Stimulated activated CD4-positive, alpha-beta T cell treated with anti-CD3 and anti-CD28 coated beads, Interleukin-4, amount 100 ng/mL, for 1 hour (primary cell): ENCODE results near the gene MED26.

Source experiments
- DNase-seq: peaks from one replicate; pipeline ENCODE4 v3.0.0-alpha.2; 2020

MED26 gene

DNA sequence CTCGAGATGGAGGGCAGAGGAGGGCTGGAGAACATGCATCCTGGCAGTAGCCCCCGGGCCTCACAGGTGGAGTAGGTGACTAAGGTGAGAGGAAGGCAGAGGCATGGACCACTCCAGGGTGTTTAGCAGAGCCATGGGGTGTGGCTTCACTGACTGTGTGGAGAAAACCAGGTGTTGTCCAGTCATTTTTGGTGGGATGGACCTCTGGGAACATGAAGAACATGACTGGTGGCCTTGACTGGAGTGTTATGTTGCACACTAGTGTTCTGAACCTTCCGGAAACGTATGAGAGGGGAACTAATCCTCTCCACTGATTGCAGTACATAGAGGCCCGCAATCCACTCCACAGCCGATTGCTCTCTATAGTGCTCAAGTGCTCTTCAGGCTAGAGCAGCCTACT is 16.9 kb downstream of the MED26 start:
- DNase-seq, result no peak

DNA sequence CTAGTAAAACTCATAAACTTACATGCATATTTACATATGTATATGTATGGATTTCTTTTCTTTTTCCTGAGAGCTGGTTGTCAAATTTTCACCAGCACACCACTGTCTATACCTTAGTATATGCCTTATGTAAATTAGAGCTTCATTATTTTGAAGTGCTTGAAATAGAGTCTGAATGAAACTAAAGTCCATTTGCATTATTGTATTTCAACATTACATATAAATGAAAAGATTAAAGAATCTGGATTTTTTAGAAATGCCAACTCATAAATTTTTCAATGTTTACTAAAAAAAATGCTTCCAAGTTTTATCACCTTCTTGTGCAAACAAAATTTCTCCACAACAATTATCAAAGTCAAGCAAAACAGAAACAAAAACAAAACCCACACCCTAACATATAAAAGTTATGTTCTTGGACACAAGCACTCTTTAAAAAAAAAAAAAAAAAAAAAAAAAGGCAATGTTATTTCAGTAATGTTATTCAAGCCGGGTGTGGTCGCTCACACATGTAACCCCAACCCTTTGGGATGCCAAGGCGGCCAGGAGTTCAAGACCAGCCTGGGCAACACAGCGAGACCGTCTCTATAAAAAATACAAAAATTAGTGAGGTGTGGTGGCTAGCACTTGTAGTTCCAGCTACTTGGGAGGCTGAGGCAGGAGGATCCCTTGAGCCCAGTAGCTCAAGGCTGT is 18.3 kb downstream of the MED26 start:
- no peak for DNase-seq

- DNase-seq, result no peak
Observed at GRCh38 chr19:16608290-16608739, 19.7 kb downstream of the MED26 start.

GRCh38 chr19:16607819-16608218 is 20.2 kb downstream of the MED26 start:
- DNase-seq, result no peak

- DNase-seq, result no peak
Observed at GRCh38 chr19:16605553-16605994, 22.4 kb downstream of the MED26 start.

DNA sequence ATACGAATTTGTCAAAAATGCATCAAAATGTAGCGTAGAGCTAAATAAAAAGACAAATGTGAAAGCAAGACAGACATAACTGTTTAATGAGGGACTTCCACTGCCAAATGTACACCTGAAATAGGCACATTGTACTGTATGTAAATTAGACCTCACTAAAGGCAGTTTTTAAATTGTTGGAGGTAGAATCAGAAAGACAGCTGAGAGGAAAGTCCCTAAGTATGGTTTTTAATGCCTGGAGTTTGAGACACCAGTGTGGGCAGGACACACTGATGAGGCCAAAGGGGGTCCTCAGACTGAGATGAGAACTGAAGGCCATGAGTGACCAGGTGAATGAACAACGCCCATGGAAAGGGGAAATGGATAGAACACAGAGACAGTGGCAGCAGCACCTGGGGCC is 22.9 kb downstream of the MED26 start:
- DNase-seq, result no peak

DNA sequence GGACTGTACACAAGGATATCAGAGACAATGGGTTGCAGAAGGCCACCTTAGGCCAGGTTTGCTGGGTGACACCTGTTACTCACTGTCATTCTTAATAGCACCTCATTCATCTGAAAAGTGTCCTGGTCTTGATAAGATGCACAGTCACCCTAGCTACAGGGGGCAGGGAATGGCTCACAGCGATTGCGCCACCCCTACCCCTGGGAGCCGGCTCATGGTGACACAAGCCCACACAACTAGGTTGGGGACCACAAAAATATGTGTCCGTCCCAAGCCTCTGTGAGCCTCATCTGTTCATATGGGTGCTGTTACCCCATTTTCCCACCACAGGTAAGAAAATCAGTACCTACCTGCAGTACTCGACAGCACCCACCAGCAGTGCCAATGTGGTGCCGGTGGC is 23.4 kb downstream of the MED26 start:
- no peak for DNase-seq

DNA sequence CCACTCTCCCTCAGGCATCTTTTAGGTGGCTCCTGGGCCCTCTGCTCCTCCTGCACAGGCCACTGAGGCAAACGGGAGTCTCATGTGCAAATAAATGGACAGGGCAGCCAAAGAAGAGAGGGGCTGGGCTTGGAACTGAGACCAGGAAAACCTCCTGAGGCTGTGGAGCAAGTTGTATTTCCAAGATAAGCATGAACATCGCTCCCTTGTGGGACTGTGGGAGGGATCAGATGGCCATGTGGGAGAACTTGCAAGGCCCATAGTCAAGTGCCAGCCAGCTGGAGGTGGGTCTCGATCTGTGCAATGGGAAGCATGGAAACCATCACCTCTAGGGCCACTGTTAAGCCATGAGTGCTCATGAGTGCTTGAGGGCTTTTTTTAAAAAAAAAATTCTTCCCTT is 24.9 kb downstream of the MED26 start:
- DNase-seq, result no peak

DNA sequence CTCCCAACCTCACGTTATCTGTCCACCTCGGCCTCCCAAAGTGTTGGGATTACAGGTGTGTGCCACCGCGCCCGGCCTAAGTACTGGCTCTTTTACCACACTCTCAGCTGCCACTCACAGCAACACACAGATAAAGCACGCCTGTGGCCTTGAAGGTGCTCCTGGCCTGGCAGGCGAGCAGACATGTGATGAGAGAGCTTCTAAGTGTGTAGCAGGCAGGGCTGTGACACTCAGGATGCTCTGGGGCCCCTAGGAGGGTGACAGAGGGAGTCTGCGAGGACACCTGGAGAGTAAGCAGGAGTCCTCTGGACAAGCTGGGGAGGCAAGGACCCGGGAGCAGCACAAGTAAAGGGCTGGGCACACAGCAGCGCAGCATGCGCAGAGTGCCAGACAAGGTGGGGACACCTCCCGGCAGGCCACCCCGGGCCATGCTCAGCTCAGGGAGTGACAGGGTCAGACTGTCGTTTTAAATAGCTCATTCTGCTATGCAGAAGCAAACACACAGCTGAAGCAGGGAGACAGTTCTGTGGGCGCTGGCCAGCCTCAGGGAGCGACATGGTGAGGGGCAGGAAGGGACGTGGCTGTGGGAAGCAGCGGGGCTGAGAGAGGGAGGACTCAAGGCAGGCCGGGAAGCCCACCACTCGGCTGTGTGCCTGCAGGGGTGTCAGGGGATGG is 26.5 kb downstream of the MED26 start:
- no peak for DNase-seq

DNA sequence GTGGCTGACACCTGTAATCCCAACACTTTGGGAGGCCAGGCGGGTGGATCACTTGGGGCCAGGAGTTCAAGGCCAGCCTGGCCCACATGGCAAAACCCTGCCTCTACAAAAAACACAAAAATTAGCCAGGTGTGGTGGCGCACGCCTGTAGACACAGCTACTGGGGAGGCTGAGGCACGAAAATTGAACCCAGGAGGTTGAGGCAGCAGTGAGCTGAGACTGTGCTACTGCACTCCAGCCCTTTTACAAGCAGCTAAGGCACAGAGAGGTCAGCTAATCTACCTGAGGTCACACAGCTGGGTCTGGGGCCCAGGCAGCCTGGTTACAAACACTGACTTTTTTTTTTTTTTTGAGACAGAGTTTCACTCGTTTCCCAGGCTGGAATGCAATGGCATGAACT is 27.2 kb downstream of the MED26 start:
- DNase-seq, result no peak

- DNase-seq, result no peak
Observed at GRCh38 chr19:16599655-16600346, 28.2 kb downstream of the MED26 start.

GRCh38 chr19:16598848-16599247 is 29.2 kb downstream of the MED26 start:
- DNase-seq, result no peak

DNA sequence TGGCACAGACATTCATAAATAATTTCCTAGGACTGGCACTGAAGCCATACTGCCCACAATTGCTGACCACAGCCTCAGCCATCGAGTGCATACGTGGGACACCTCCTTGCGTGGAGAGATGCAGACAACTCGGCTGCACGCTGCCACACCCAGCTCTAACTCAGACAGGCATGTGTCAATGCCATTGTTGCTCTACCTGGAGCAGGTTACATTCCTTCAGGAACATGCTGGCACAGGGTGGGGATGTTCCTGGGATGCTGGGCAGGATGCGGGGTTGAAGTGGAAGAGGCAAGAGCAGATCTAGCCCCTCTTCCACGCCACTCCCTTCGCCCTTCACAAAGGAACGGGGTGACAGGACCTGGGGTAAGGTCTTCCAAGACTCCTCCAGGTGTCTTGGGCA is 31.6 kb downstream of the MED26 start:
- no peak for DNase-seq

- no peak for DNase-seq
Observed at GRCh38 chr19:16595097-16595496, 32.9 kb downstream of the MED26 start.

DNA sequence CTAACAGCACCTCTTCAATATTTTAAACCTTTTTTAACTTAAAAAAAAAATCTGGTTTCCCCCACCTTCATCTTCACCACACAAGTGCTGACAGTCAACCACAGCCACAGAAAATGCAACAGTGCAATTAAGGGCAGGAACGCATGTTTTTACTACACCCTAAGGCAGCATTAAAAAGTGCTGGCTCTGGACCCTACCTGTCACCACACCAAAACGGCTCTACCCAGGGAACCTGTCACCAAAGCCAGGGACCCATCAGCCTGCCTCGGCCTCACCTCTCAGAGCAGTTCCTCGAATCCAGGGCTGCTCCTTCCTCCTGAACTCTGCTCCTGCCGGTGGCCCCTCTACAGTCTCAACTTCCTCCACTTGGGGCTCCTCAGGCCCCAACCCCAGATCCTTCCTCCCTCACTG is 33.3 kb downstream of the MED26 start:
- no peak for DNase-seq

- DNase-seq, result no peak
Observed at GRCh38 chr19:16594131-16594586, 33.8 kb downstream of the MED26 start.

DNA sequence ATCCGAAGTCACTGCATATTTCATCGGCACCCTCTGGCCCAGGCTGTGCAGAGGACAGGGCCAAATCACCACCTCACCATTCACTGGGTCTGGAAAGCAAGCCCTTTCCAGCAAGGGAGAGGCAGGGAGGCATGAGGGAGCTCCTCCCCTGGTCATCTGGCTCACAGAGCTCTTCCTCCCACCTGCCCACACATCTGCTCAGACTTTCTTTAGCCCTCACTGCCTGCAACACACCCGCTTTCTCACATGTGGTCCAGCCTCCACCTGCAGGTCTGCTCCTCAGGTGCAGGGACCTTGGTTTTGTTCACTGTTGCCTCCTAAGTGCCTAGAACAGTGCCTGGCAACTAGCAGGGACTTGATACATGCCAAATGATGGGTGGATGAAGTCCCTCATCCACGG is 34.8 kb downstream of the MED26 start:
- DNase-seq, result no peak

DNA sequence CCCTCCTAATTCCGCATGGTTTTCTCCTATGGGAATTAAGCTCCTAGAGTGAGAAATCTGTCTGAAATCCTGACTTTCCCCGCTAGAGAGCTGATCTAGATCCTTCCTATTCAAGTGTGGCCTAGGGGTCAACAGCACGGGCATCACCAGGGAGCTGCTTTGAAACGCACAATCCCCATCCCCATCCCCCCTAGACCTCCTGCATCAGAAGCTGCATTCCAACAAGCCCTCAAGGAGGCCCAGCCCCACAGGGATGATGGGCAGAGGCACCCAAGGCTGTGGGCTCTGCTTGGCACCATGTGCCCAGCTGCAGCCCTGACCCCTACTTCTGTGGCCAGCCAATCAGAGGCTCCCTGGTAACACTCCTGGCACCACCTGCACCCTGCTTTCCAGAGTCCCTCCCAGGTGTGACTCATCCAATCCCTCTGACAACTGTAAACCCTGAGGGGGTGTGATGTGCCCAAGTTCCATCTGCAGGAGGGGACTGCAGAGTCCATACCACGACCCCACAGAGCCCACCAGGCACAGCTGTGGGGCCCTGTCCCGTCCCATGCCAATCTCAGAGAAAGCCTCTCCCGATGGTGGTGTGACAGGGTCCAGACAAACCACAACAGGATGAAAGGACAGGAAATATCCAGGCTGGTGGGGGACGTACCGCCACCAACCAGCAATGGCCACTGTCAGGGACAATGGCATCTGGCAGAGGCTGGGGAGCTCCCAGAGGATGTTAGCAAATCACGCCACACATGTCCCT is 36.0 kb downstream of the MED26 start:
- DNase-seq, result no peak

DNA sequence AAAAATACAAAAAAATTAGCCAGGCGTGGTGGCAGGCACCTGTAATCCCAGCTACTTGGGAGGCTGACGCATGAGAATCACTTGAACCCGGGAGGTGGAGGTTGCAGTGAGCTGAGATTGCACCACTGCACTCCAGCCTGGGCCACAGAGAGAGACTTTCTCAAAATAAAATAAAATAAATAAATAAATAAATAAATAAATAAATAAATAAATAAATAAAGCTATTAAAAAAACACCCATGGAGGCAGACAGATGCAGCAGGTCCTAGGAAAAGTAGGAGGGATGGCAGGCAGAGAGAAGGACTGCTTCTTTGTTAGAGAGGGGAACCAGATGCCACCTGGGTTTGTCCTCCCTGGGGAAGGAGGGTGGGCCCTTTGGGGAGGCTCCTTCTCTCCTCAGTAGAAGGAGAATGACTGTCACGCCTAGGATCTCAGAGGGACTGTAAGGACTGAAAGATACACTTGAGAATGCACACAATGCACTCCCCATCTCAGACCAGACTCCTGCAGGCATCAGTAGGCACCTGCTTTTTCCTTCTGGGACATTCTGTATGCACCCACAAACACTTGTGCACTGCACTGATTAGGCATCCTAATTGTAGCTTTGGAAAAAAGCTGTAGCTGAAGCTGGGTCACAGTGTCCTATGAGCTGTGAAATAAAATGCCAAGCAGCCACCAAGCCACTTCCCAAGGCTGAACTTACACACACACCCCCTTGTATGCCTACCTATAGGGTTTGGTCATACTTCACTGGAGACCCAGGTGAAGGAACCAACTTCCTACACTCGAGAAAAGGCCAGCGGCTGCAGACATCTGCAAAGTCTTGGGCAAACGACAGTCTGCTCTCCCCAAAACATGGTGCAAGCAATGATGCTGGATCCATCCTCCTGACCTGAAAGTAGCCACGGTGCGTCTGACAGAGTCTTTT is 36.9 kb downstream of the MED26 start:
- no peak for DNase-seq

- no peak for DNase-seq
Observed at GRCh38 chr19:16589917-16590316, 38.1 kb downstream of the MED26 start.

DNA sequence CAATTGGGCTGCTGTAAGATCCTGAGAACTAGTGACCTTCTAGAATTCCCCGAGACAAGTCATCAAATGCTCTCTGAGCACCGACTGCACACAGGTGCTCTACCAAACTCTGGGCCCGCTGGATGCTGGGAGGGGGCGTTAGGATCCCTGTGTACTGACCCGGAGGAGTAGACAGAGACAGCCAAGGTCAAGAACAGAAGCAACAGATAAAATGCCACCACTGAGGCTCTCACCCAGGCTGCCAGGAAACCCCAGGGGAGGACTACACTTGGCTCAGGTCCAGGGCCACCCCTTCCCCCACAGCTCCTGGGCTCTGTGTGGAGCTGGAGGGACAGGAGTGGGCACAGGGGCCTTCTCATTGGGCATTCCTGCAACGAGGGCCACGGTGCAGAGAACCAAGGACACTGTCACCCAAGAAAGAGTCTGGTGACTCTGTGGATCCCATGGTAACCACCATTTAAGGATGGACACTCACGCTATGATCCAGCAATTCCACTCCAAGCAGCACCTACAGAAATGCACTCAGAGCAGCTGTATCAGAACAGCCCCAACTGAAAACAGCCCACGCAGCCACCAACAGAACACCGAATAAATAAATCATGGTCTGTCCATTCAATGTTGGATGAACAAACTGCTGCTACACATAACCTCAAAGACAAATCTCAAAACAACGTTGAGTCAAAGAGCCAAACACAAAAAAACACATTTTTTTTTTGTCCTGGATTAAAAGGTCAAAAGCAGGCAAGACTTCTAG is 39.0 kb downstream of the MED26 start:
- no peak for DNase-seq
